IMR-90 (cell line): ENCODE results near the gene CTIF. TPM values are rescaled to one million over a fixed set of nuclear protein-coding genes. Genes with fewer than 3 reads are reported as not detected.

ENCODE experiments used
- ATAC-seq: fragments of 200-7000 bp; cut with Tn5 transposase; 2 replicates; pipeline ENCODE4 v1.9.1; 2020; ENCODE audit warnings: low read depth, mild to moderate bottlenecking, moderate library complexity
- BruUV-seq: library from RNA; stranded (reverse); fragments of 400-500 nt; replicated peaks from 2 replicates; lab custom pipeline; 2021; lab: Mats Ljungman, UMichigan
- CTCF ChIA-PET: fragments of 300-600 bp; formaldehyde crosslinking; extraction: SDS; loops from one replicate; lab custom pipeline; 2021; ENCODE audit warnings: antibody characterized with exemption; lab: Yijun Ruan, JAX
- POLR2A ChIA-PET: fragments of 300-600 bp; sonication (Branson Sonifier 250); formaldehyde crosslinking; loops from one replicate; lab custom pipeline; 2022; ENCODE audit warnings: antibody characterized with exemption; ENCODE audit not compliant: unreplicated experiment; lab: Charles Lee
- DNase-seq: peaks from one replicate; pipeline ENCODE4 v3.0.0; 2013
- H2AFZ ChIP-seq: replicated peaks from 2 replicates; pipeline ENCODE3; 2013; ENCODE audit warnings: low read length, mild to moderate bottlenecking; ENCODE audit not compliant: poor library complexity
- H2AK5ac ChIP-seq: 2 replicates; pipeline ENCODE4 v1.6.1; 2013; ENCODE audit warnings: low read depth, low read length, inconsistent platforms
- H2AK9ac ChIP-seq: replicated peaks from 2 replicates; pipeline ENCODE3; 2013; ENCODE audit warnings: mild to moderate bottlenecking, low read depth, low read length, moderate library complexity; ENCODE audit not compliant: poor library complexity
- H2BK120ac ChIP-seq: 2 replicates; pipeline ENCODE4 v1.6.1; 2013; ENCODE audit warnings: low read depth, low read length, inconsistent platforms
- H2BK15ac ChIP-seq: 3 replicates; pipeline ENCODE4 v1.6.1; 2013; ENCODE audit warnings: low read depth, low read length, inconsistent platforms
- H2BK20ac ChIP-seq: 2 replicates; pipeline ENCODE4 v1.6.1; 2013; ENCODE audit warnings: low read depth, mild to moderate bottlenecking, inconsistent platforms, low read length, moderate library complexity
- H2BK5ac ChIP-seq: 2 replicates; pipeline ENCODE4 v1.6.1; 2013; ENCODE audit warnings: mild to moderate bottlenecking, low read depth, low read length, inconsistent platforms; ENCODE audit not compliant: poor library complexity, severe bottlenecking
- H3K14ac ChIP-seq: replicated peaks from 2 replicates; pipeline ENCODE4 v1.6.1; 2013; ENCODE audit warnings: low read depth, low read length, inconsistent platforms
- H3K18ac ChIP-seq: 2 replicates; pipeline ENCODE4 v1.6.1; 2013; ENCODE audit warnings: low read depth, low read length, control low read depth
- H3K23ac ChIP-seq: 2 replicates; pipeline ENCODE4 v1.6.1; 2013; ENCODE audit warnings: low read depth, low read length, inconsistent platforms
- H3K27ac ChIP-seq: 2 replicates; pipeline ENCODE4 v1.5.1; 2013; ENCODE audit warnings: mild to moderate bottlenecking, control low read depth, low read length; ENCODE audit not compliant: insufficient read depth
- H3K27me3 ChIP-seq: 2 replicates; pipeline ENCODE4 v1.6.1; 2013; ENCODE audit warnings: low read length; ENCODE audit not compliant: control insufficient read depth, insufficient read depth
- H3K36me3 ChIP-seq: 2 replicates; pipeline ENCODE4 v1.6.1; 2013; ENCODE audit warnings: low read length, mixed read lengths; ENCODE audit not compliant: control insufficient read depth, insufficient read depth
- H3K4ac ChIP-seq: 2 replicates; pipeline ENCODE4 v1.6.1; 2013; ENCODE audit warnings: low read depth, low read length, inconsistent platforms
- H3K4me1 ChIP-seq: 2 replicates; pipeline ENCODE4 v1.6.1; 2013; ENCODE audit warnings: low read length, mixed read lengths; ENCODE audit not compliant: control insufficient read depth, insufficient read depth
- H3K4me2 ChIP-seq: 2 replicates; pipeline ENCODE4 v1.6.1; 2013; ENCODE audit warnings: low read depth, mild to moderate bottlenecking, control low read depth, low read length, moderate library complexity
- H3K4me3 ChIP-seq: 2 replicates; pipeline ENCODE4 v1.5.1; 2013; ENCODE audit warnings: low read depth, mild to moderate bottlenecking, control low read depth, low read length, moderate library complexity; ENCODE audit not compliant: insufficient read depth
- H3K56ac ChIP-seq: 2 replicates; pipeline ENCODE4 v1.6.1; 2013; ENCODE audit warnings: low read length, inconsistent platforms; ENCODE audit not compliant: insufficient read depth; ENCODE audit errors: extremely low read depth
- H3K79me1 ChIP-seq, 2 experiments: 2 replicates each; pipeline ENCODE4 v1.6.1; 2013; ENCODE audit warnings: low read length in 2 of 2, inconsistent platforms in 1 of 2, low read depth in 1 of 2
- H3K9ac ChIP-seq: 2 replicates; pipeline ENCODE4 v1.6.1; 2013; ENCODE audit warnings: low read depth, low read length, control low read depth
- H3K9me1 ChIP-seq: 2 replicates; pipeline ENCODE4 v1.6.1; 2013; ENCODE audit warnings: low read length, inconsistent platforms; ENCODE audit not compliant: insufficient read depth
- H3K9me3 ChIP-seq: 2 replicates; pipeline ENCODE4 v1.6.1; 2013; ENCODE audit warnings: low read length; ENCODE audit not compliant: control insufficient read depth, insufficient read depth
- H4K20me1 ChIP-seq: 2 replicates; pipeline ENCODE4 v1.6.1; 2013; ENCODE audit warnings: low read length, inconsistent platforms; ENCODE audit not compliant: insufficient read depth
- H4K5ac ChIP-seq: 2 replicates; pipeline ENCODE4 v1.6.1; 2013; ENCODE audit warnings: mild to moderate bottlenecking, low read depth, low read length, control low read depth
- H4K8ac ChIP-seq, 2 experiments: 2 replicates each; pipeline ENCODE4 v1.6.1; 2013; ENCODE audit warnings: low read depth in 2 of 2, low read length in 2 of 2, control low read depth in 1 of 2, inconsistent platforms in 1 of 2
- H4K91ac ChIP-seq: 2 replicates; pipeline ENCODE4 v1.6.1; 2013; ENCODE audit warnings: low read depth, low read length, inconsistent platforms; ENCODE audit not compliant: insufficient read depth
- RAD21 ChIP-seq: IDR thresholded peaks from 2 replicates; pipeline ENCODE4 v1.6.1; 2012; ENCODE audit warnings: low read length, improper control_type of control experiment
- RFX5 ChIP-seq: IDR thresholded peaks from 2 replicates; pipeline ENCODE4 v1.8.0; 2012; ENCODE audit warnings: low read depth, mild to moderate bottlenecking, low read length, moderate library complexity
- WGBS, 2 experiments: methylation state at CpG; one replicate each; pipeline versions ENCODE4 v1.1.5 to v1.1.7; 2013; ENCODE audit warnings: missing lambda C conversion rate in 2 of 2; ENCODE audit not compliant: insufficient read length in 1 of 2; ENCODE audit errors: extremely low coverage in 2 of 2; 5-methylcytosine and 5-hydroxymethylcytosine counted together
- dilution Hi-C: fragments of 300-500 bp; cut with HindIII; formaldehyde crosslinking; loops from one replicate; pipeline ENCODE4 v1.14.3; 2018; ENCODE audit warnings: low sequenced_read_pairs; ENCODE audit not compliant: unreplicated experiment
- in situ Hi-C: fragments of 300-500 bp; cut with MboI; formaldehyde crosslinking; loops from 3 replicates; pipeline ENCODE4 v1.14.3; 2019; ENCODE audit warnings: low sequenced_read_pairs, inconsistent platforms, mixed read lengths
- intact Hi-C: fragments of 100-400 bp; cut with micrococcal nuclease; formaldehyde crosslinking; loops from 2 replicates; pipeline ENCODE4 v1.10.0; 2022
- polyA plus RNA-seq, 3 experiments: library from polyadenylated mRNA; depleted of rRNA; stranded (reverse); fragments of >200 nt; gene quantifications; 2 replicates each; pipeline ENCODE4 v1.2.3, GENCODE V29; 2012; ENCODE audit warnings: low replicate concordance in 1 of 3
- total RNA-seq: library from RNA; depleted of rRNA; stranded (reverse); fragments of >200 nt; gene quantifications from 2 replicates; pipeline ENCODE4 v1.2.3, GENCODE V29; 2012

The CTIF gene
- total and polyA plus RNA-seq, 2 of the 4 experiments (the other 2 are of a cell fraction): 25.1 to 57.0 TPM

GRCh38 chr18:48732767-48733424 is 194.1 kb downstream of the CTIF start:
- H2AK9ac ChIP-seq: no peak overlapping the region
- no peak overlapping the region for H3K27ac ChIP-seq
- H3K23ac ChIP-seq: peak overlapping the region; percentile 48; the same call in 1 of the 2 replicates
- peak overlapping the region in 1 of 2 experiments; percentile 59; a peak in 1 of 4 replicates for H4K8ac ChIP-seq
- no peak overlapping the region for H3K4me2 ChIP-seq
- peaks cover 36 to 87% of the 10 kb centered on the region in 2 experiments for H3K79me1 ChIP-seq
- peak overlapping the region; percentile 63; the same call in 1 of the 2 replicates for H2BK120ac ChIP-seq
- peaks cover 3% of the 10 kb centered on the region for H3K9me3 ChIP-seq
- no peaks in the 10 kb centered on the region for H3K27me3 ChIP-seq
- H3K4ac ChIP-seq: peak overlapping the region; percentile 73
- dilution Hi-C loops (no loop called here), in situ Hi-C loops (no loop called here), intact Hi-C loops (no loop called here)
- no peak overlapping the region for H3K9ac ChIP-seq
- WGBS, 2 experiments: no CpG with 5 or more reads among the region's 11 CpGs
- CTCF ChIA-PET: interaction anchor here (0.9 kb wide), 1 partner anchor 1354 kb away, joined by 3 read pairs; no protein-coding TSS in a partner anchor
- peak overlapping the region; percentile 72 for H3K14ac ChIP-seq
- H2BK5ac ChIP-seq: no peak overlapping the region
- H3K56ac ChIP-seq: no peak overlapping the region
- H3K4me3 ChIP-seq: no peak overlapping the region
- peaks cover 33% of the 10 kb centered on the region for H3K4me1 ChIP-seq
- ATAC-seq (no peak), DNase-seq (no peak)
- H3K18ac ChIP-seq: no peak overlapping the region
- peak overlapping the region; percentile 66; the same call in 1 of the 2 replicates for H2AK5ac ChIP-seq
- POLR2A ChIA-PET: no interaction called here
- peaks cover 44% of the 10 kb centered on the region for H4K20me1 ChIP-seq
- H3K36me3 ChIP-seq: peaks cover 10% of the 10 kb centered on the region; the same call in 1 of the 2 replicates
- no TSS peak for BruUV-seq
- H2BK20ac ChIP-seq: no peak overlapping the region
- no peak overlapping the region for H4K5ac ChIP-seq
- no peak overlapping the region; the same call in 1 of the 2 replicates for H4K91ac ChIP-seq
- no peak overlapping the region for H2AFZ ChIP-seq
- H3K9me1 ChIP-seq: peaks cover 44% of the 10 kb centered on the region
- TF ChIP-seq RFX5: no peak
- TF ChIP-seq RAD21: no peak
- no peak overlapping the region for H2BK15ac ChIP-seq
